GM19240 (cell line): ENCODE results near the gene SNAP29.
A peak's percentile ranks its signal among the peaks of the same experiment; 100 is the strongest.
"Not testable (repeated sequence)": the region's sequence is repeated elsewhere in the genome, so short reads cannot be mapped to it uniquely, and the experiment has no call there.

Source experiments
- DNase-seq: peaks from one replicate; pipeline ENCODE4 v3.0.0; 2011; ENCODE audit warnings: low spot score; ENCODE audit not compliant: insufficient read length

Gene SNAP29

DNA sequence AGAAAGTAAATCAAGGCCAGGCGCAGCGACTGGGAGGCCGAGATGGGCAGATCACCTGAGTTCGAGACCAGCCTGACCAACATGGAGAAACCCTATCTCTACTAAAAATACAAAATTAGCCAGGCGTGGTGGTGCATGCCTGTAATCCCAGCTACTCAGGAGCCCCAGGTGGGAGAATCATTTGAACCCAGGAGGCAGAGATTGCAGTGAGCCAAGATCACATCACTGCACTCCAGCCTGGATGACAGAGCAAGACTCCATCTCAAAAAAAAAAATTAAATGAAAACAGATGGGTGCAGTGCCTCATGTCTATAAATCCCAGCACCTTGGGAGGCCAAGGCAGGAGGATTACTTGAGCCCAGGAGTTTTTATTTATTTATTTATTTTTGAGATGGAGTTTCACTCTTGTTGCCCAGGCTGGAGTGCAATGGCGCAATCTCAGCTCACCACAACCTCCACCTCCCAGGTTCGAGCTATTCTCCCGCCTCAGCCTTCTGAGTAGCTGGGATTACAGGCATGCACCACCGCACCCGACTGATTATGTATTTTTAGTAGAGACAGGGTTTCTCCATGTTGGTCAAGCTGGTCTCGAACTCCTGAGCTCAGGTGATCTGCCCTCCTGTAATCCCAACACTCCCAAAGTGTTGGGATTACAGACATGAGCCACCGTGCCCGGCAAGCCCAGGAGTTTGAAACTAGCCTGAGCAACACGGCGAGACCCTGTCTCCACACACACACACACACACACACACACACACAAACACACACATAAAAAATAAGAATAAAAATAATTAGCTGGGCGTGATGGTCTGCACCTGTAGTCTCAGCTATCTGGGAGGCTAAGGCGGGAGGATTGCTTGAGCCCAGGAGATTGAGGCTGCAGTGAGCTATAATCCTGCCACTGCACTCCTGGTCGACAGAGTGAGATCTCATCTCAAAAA, 42.6 kb downstream of the SNAP29 start:
- not testable (repeated sequence) for DNase-seq

DNA sequence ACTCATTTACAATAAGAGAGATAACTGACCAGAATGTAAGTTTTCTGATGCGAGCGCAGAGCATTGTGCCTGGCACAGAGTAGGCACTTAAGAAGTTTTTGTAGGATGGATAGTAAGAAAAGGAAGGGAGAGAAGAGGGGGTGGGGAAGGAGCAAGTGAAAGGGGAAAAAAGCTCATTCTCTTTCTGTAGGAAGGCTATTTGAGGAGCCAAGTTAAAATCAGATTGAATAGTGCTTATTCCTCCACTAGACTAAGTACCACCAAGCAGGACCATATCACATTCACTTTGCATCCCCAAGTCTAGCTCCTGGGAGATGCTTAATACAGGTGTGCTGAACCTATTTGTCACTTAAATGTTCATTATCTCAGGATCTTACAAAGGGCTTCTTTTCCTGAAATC, 44.3 kb downstream of the SNAP29 start:
- DNase-seq = no peak

DNA sequence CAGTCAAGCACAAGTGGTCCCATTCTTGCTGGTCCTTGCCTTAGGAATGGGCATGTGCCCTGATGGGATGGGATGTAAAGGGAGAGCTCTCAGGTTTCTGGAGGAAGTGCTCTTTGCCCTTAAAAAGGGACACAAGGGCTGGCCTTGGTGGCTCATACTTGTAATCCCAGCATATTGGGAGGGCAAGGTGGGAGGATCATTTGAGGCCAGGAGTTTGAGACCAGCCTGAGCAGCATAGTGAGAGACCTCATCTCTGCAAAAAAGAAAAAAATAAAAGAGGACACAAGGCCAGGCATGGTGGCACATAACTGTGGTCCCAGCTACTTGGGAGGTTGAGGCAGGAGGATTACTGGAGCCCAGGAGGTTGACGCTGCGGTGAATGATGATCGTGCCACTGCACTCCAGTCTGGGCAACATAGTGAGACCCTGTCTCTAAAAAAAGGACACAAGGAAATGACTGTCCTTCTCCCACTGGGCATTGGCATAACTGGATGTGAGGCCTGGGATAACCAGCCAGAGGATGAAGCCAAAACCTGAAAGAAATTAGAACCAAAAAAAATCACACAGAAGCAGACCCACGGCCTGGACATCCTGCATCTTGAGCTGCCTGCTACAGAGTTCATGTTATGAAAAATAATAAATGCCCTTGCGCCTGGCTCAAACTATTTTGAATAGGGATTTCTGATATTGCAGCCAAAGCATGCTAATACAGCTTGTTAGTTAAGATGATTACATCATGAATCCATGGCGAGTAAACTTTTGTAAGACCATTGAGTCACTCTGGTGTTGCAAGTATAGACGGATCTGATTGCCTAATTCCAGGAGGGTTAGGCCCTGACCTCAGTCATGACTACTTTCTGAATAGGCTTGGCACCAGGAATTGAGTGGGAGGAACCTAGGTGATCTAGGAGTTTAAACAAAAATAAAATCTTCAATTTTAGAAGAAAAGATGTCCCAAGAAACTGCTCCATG, 45.5 kb downstream of the SNAP29 start:
- no peak for DNase-seq

DNA sequence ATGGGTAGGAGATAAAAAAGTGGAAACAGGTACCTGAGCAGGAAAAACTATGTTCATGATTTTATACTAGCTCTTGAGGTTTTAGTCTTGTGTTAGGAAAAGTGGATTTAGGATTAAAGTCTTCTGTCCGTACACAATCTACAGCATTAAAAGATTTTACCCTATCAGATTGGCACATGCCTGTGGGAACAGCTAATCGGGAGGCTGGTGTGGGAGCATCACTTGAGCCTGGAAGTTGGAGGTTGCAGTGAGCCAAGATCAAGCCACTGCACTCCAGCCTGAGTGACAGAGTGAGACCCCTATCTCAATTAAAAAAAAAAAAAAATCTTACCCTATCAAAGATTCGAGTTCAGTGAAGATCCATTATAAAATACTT, 46.2 kb downstream of the SNAP29 start:
- no peak for DNase-seq

DNA sequence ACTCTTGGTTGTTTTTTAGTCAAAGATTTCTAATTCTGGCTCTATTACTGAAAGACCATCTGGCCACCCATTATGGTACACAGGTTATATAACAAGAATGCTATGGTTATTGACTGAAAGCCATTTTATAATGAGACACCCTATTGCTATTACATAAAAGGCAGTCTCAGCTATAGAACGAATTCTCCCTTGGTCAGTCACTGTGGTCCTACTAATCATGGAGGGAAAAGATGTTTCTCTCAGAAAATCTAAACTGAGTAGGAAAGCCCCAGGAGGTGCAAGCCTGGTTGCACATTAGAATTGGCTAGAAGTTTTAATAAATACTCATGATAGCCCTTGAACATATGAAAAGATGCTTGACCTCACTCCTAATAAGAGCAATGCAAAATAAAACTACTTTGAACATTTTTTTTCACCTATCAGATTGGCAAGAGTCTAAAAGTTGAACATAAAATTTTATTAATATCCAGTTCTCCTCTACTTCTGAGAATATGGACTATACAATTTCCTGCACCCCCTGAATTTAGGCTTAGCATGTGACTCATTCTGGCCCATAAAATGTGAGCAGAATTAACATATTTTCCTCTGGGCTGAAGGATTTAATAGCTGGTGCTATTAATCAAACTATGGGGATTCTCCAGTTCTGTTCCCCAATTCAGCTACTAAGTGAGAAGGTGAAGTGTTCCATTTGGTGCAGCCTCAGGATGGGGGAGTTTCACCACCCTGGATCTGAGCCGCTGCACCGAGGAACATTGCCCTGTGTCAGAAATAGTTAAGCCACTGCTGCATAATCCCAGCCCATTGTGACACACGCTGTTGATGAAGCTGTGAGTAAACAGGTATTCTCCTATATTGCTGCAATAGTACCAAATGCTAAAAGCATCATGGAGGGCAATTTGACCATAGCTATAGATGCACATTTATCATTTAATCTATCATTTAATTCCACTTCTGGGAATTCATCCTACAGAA, 46.9 kb downstream of the SNAP29 start:
- no peak for DNase-seq

- no peak for DNase-seq
Observed at GRCh38 chr22:20906387-20906767, 47.6 kb downstream of the SNAP29 start.

DNA sequence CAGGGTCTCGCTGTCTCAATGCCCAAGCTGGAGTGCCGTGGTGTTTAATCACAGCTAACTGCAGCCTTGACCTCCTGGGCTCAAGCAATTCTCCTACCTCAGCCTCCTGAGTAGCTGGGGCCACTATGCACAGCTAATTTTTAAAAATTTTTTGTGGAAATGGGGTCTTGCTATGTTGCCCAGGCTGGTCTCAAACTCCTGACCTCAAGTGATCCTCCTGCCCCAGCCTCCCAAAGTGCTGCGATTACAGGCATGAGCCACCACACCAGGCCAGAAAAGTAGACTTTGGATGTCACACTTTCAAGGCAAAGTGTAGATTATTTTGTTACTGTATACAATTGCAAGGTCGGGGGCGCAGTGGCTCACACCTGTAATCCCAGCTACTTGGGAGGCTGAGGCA, 49.9 kb downstream of the SNAP29 start:
- not testable (repeated sequence) for DNase-seq

GRCh38 chr22:20909543-20910303, 50.9 kb downstream of the SNAP29 start:
- no peak for DNase-seq

- no peak for DNase-seq
Observed at GRCh38 chr22:20912494-20912893, 53.7 kb downstream of the SNAP29 start.

DNA sequence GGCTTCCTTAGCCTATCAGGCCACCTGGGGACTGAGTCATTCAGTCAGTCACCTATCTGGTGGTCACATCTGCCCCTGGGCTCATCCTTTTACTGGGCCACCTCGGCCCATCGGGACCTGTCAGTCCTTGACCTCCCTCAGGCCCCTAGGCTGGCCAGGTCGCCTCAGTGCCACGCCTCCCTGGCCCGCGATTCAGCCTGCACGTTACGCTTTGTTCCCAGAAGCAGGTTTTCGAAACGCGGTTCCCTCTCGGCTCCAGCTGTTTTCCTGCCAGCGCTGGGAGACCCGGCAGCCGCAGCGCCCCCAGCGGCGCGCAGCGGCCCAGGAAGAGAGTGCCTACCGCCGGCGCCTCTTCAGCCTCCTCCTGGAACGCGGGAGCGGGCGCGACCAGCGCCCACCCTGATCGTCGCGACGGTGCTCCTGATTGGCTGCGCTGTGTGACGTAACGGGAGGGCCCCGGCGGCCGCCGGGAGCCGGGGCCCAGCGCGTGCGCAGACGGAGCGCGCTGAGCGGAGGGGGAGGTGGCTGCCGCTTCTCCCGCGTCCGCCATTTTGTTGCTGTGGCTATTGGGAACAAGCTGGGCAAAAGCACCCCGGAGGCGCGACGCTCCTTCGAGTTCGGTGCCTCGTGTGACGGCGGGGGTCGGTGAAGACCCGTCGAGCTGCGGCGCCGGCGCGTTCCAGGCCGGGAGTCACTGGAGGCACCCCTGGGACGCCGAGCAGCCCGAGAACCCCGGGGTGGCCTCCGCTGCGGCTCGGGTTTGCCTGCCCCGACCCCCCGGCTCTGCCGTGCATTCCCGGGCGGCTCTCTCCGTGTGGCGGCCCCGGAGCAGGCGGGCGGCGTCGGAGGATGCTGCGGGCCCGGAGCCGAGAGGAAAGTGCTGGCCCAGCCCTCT, 58.4 kb downstream of the SNAP29 start, which contains the start of gene CRKL:
Gene CRKL, plus strand, starts transcription at position 492 of the 895 bp plus-strand sequence. CDS start 528 bp downstream, outside the sequence.
- peak; percentile 85 for DNase-seq

DNA sequence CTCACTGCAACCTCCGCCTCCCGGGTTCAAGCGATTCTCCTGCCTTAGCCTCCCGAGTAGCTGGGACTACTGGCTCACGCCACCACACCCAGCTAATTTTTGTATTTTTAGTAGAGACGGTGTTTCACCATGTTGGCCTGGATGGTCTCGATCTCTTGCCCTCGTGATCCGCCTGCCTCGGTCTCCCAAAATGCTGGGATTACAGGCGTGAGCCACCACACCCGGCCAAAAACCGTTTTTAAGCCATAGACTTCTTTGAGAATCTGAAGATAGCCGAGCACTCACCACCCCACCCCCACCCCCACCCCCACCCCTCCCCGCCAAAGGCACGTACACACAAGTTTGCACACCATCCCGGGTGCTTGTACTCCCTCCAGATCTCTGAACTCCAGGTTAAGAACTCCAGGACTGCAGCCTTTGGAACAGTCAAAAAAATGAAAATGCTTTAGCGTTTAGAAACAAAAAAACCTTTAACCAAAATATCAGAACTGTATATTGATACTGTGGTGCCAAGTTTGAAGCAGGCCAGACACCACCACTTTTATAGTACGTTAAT, 59.9 kb downstream of the SNAP29 start:
- DNase-seq = no peak

GRCh38 chr22:20919718-20920117, 60.9 kb downstream of the SNAP29 start:
- DNase-seq = no peak

- no peak for DNase-seq
Observed at GRCh38 chr22:20920881-20921203, 62.0 kb downstream of the SNAP29 start.

DNA sequence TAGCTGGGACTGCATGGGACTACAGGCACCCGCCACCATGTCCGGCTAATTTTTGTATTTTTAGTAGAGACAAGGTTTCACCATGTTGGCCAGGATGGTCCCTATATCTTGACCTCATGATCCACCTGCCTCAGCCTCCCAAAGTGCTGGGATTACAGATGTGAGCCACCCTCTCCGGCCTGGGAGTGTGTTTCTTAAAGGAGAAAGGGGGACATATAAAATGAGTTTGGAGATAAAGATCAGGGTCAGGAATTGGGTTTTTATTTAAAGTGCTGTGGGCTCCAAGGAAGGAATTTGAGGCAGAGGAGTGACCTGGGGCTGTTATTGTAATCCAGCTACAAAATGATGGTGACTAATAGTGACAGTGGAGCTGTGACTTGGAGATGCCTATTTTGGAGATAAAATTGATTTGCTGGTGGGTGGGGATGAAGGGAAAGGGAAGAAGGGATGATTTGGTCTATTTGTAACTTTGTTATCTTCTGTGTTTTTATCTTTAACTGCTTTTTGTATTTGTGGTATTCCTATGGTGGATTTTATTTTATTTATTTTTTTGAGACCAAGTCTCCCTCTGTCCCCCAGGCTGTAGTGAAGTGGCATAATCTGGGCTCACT, 63.4 kb downstream of the SNAP29 start:
- DNase-seq = no peak

DNA sequence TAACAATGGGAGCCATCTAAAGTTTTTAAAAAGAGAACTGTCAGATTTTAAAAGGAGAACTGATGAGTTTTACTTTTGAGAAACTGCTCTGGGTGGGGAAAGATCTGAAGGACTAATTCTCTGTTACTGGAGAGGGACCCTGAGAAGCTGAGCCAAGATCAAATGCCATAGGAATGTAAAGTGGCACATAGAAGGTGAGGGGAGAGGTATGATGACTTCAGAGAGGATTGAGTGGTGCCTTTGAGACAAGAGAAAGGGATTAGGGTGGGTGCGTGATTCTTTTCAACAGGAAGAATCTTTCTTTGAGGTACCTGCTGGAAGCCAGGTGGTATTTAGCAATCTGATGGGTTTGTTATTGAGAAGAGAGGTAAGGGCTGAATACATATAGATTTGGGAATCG, 67.4 kb downstream of the SNAP29 start:
- DNase-seq = no peak

DNA sequence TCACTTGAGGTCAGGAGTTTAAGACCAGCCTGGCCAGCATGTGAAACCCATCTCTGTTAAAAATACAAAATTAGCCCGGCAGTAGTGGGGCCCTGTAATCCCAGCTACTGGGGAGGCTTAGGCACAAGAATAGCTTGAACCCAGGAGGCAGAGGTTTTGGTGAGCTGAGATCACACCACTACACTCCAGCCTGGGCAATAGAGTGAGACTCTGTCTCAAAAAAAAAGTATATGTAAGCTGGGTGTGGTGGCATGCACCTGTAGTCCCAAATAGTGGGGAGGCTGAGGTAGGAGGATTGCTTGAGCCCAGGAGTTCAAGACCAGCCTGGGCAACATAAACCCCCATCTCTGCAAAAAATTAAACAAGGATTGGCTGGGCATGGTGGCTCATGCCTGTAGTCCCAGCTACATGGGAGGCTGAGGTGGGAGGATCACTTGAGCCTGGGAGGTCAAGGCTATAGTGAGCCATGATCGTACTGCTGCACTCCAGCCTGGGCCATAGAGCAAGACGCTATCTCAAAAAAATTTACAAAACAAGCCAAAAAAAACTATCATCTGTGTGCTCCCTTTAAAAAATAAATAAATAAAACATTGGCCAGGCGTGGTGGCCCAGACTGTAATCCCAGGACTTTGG, 69.2 kb downstream of the SNAP29 start:
- no peak for DNase-seq

DNA sequence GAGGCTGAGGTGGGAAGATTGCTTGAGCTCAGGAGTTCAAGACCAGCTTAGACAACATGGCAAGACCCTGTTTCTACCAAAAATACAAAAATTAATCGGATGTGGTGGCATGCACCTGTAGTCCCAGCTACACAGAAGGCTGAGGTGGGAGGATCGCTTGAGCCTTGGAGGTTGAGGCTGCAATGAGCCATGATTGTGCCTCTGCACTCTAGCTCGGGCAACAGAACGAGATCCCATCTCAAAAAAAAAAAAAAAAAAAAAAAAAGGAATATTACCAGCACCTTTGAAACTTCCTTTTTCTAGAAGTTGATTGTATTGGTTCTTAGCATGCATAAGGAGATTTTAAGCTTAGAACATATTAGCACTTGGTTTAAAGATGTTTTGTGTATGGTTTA, 69.8 kb downstream of the SNAP29 start:
- DNase-seq = no peak

DNA sequence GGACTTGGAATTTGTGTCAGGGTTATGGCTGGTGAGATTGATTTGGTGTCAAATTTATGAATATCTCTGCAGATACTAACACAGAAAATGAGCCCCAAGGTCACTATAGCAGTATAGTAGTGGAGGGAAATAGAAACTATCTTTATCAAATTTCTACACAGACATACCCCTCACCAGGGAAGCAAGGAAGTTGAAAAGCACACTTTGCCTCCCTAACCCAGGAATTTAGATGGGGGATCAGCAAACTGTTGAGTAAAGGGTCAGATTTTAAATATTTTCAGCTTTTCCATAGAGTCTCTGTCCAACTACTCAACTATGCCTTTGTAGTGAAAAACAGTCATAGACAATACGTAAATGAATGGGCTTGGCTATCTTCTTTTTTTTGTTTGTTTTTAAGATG, 71.2 kb downstream of the SNAP29 start:
- DNase-seq = no peak
